Peyer's patch (tissue), 4 donors: Measurements from ENCODE around the gene FGF10. TPM values are rescaled to one million over a fixed set of nuclear protein-coding genes. Genes with fewer than 3 reads are reported as not detected.

Experiments
- DNase-seq, 3 donors: peaks; one replicate each; pipeline ENCODE4 v3.0.0-alpha.2; 2017 to 2019
- H3K27ac ChIP-seq, 4 donors: fragments of 200-600 bp; sonication (generic); one replicate each; pipeline ENCODE4 v1.5.1; 2016 to 2019
- H3K27me3 ChIP-seq, 2 donors: fragments of 200-600 bp; sonication (generic); one replicate each; pipeline ENCODE4 v1.5.1; 2019
- H3K36me3 ChIP-seq, 3 donors: fragments of 200-600 bp; sonication (generic); one replicate each; pipeline ENCODE4 v1.5.1; 2016 to 2019
- H3K4me1 ChIP-seq, 4 donors: fragments of 200-600 bp; sonication (generic); one replicate each; pipeline ENCODE4 v1.5.1; 2016 to 2019
- H3K4me3 ChIP-seq, 4 donors: fragments of 200-600 bp; sonication (generic); 1 replicate in 3 of 4; 2 replicates in 1 of 4; pipeline ENCODE4 v1.5.1; 2016 to 2019; ENCODE audit warnings: mild to moderate bottlenecking in 1 of 4
- H3K9me3 ChIP-seq, 4 donors: fragments of 200-600 bp; sonication (generic); one replicate each; pipeline ENCODE4 v1.5.1; 2016 to 2019; ENCODE audit warnings: mild to moderate bottlenecking in 1 of 4
- CTCF ChIP-seq, 6 experiments: fragments of 450-650 bp in 4 of 6; fragments of 200-600 bp in 2 of 6; sonication (generic) in 1 of 6; IDR thresholded peaks; one replicate each; pipeline ENCODE4 v1.5.1; 2017 to 2019; ENCODE audit warnings: antibody characterized with exemption in 6 of 6, mild to moderate bottlenecking in 3 of 6, moderate library complexity in 1 of 6
- POLR2A ChIP-seq, 2 donors: fragments of 450-650 bp; IDR thresholded peaks; one replicate each; pipeline ENCODE4 v1.5.1; 2017; ENCODE audit warnings: antibody characterized with exemption in 2 of 2, mild to moderate bottlenecking in 2 of 2, moderate library complexity in 2 of 2
- total RNA-seq, 4 donors: library from RNA; depleted of rRNA; stranded (reverse); fragments of >200 nt; gene quantifications; one replicate each; pipeline ENCODE4 v1.1.0, GENCODE V29; 2016

FGF10 gene
- total RNA-seq, 4 donors from 2014 or later: 0.53 to 10.9 (median 4.8) TPM

- Histone ChIP-seq H3K4me3 (no peak overlapping the region), H3K9me3 (no peaks in the 10 kb centered on the region), H3K36me3 (no peaks in the 10 kb centered on the region), H3K27me3 (no peaks in the 10 kb centered on the region), H3K27ac (no peak overlapping the region), H3K4me1 (no peaks in the 10 kb centered on the region)
- DNase-seq: no peak
- TF ChIP-seq CTCF (IDR thresholded peaks at IDR 0.05): no peak
- TF ChIP-seq POLR2A (IDR thresholded peaks at IDR 0.05): no peak
These were observed 70.3 kb downstream of the FGF10 start for GRCh38 chr5:44318883-44319282.

GRCh38 chr5:44312374-44312773 lies 76.8 kb downstream of the FGF10 start:
- no peak for DNase-seq
- H3K36me3 ChIP-seq: no peaks in the 10 kb centered on the region
- TF ChIP-seq POLR2A (IDR thresholded peaks at IDR 0.05) (no peak), CTCF (IDR thresholded peaks at IDR 0.05) (no peak)
- H3K9me3 ChIP-seq: no peaks in the 10 kb centered on the region
- H3K4me1 ChIP-seq: no peaks in the 10 kb centered on the region
- no peak overlapping the region for H3K27ac ChIP-seq
- no peak overlapping the region for H3K4me3 ChIP-seq
- no peaks in the 10 kb centered on the region for H3K27me3 ChIP-seq

- no peak for DNase-seq
- Histone ChIP-seq H3K27me3 (no peaks in the 10 kb centered on the region), H3K36me3 (no peaks in the 10 kb centered on the region), H3K4me3 (no peak overlapping the region), H3K27ac (no peak overlapping the region), H3K9me3 (no peaks in the 10 kb centered on the region), H3K4me1 (no peaks in the 10 kb centered on the region)
- TF ChIP-seq CTCF (IDR thresholded peaks at IDR 0.05): no peak
- no peak for TF ChIP-seq POLR2A (IDR thresholded peaks at IDR 0.05)
These were observed 88.7 kb downstream of the FGF10 start for GRCh38 chr5:44300551-44300950.

GRCh38 chr5:44299394-44299793 lies 89.8 kb downstream of the FGF10 start:
- TF ChIP-seq POLR2A (IDR thresholded peaks at IDR 0.05): no peak
- no peak overlapping the region for H3K4me3 ChIP-seq
- no peak for DNase-seq
- H3K27me3 ChIP-seq: no peaks in the 10 kb centered on the region
- no peaks in the 10 kb centered on the region for H3K36me3 ChIP-seq
- H3K9me3 ChIP-seq: no peaks in the 10 kb centered on the region
- H3K4me1 ChIP-seq: no peaks in the 10 kb centered on the region
- H3K27ac ChIP-seq: no peak overlapping the region

GRCh38 chr5:44294516-44294915 lies 94.7 kb downstream of the FGF10 start:
- H3K36me3 ChIP-seq: no peaks in the 10 kb centered on the region
- H3K4me1 ChIP-seq: no peaks in the 10 kb centered on the region
- H3K9me3 ChIP-seq: peaks cover 0 to 4% (median 0%) of the 10 kb centered on the region in 4 donors
- no peaks in the 10 kb centered on the region for H3K27me3 ChIP-seq
- TF ChIP-seq CTCF (IDR thresholded peaks at IDR 0.05): no peak
- no peak for TF ChIP-seq POLR2A (IDR thresholded peaks at IDR 0.05)
- H3K27ac ChIP-seq: no peak overlapping the region
- no peak for DNase-seq
- no peak overlapping the region for H3K4me3 ChIP-seq

GRCh38 chr5:44292736-44293135 lies 96.5 kb downstream of the FGF10 start:
- no peak overlapping the region for H3K27ac ChIP-seq
- no peak for TF ChIP-seq CTCF (IDR thresholded peaks at IDR 0.05)
- no peak for TF ChIP-seq POLR2A (IDR thresholded peaks at IDR 0.05)
- no peaks in the 10 kb centered on the region for H3K27me3 ChIP-seq
- no peaks in the 10 kb centered on the region for H3K36me3 ChIP-seq
- no peaks in the 10 kb centered on the region for H3K4me1 ChIP-seq
- no peak overlapping the region for H3K4me3 ChIP-seq
- peaks cover 0 to 4% (median 0%) of the 10 kb centered on the region in 4 donors for H3K9me3 ChIP-seq
- no peak for DNase-seq
